ENCODE data around the gene PLD5.
"Not testable (repeated sequence)": the region's sequence is repeated elsewhere in the genome, so short reads cannot be mapped to it uniquely, and the experiment has no call there.

The PLD5 gene

DNA sequence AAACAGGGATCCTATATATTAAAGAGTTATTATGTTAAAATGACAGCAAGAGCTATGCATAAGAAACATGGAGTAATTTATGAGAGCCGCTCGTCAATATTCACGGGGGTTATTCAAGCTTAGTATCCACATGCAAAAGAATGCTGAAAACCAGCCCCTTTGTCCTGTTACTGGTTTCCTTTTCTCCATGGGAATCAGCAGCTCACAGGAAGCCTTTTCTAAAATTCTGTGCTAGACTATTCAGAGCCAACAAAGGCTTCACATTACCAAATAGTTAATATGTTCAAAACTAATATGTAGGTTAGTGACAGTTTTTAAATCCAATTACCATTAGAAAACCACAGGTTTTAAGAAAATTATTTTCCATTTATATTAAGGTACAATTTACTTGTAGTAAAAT, 300.0 kb downstream of the PLD5 start:
- Histone ChIP-seq H3K4me3 (no peak overlapping the region), H3K27ac (no peak overlapping the region)

DNA sequence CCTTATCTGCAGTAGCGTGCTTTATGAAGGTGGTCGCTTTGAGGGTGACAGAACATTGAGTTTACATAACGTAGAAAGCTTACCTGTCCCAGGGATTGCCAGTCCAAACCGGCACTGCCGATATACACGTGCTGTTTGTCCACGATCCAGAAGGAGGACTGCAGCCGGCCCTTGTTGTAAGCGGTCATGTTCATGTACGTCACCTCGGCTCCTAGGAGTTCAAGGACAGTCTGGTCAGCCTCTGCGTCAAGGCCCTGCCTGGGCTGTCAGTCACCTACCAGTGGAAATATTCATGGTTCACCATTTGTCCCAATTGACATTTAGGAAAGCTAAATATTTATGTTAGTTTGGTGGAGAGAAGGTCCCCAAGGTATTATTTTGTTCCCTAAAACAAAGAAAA, 304.6 kb downstream of the PLD5 start:
- no peak overlapping the region for H3K27ac ChIP-seq
- H3K4me3 ChIP-seq: no peak overlapping the region

DNA sequence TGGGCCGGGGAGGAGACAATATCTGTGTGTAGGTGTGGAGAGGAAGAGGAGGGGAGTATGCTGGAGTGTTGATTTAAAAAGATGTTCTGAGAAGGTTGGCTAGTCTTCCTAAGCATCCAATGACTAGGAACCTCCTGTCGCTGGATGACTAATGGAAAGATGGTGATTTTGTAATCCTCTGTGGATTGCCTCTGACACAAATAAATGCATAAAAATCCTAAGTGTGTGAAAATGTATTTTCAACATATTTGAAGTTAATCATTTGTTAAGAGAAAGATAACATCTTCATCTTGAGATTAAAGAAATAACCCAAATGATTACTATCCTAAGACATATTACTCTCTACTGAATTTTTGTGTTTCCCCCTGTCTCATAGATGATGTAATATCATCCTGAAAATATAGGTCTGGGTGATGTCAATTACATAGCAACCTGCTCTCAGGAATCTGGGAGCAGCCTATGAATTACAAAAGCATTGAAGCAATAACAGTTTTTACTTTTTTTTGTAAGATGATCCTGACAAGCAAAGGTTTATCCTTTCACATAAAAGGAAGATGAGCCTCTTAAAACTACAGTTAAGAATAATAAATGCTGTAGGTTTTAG, 305.1 kb downstream of the PLD5 start:
- H3K4me3 ChIP-seq: no peak overlapping the region
- H3K27ac ChIP-seq: no peak overlapping the region

DNA sequence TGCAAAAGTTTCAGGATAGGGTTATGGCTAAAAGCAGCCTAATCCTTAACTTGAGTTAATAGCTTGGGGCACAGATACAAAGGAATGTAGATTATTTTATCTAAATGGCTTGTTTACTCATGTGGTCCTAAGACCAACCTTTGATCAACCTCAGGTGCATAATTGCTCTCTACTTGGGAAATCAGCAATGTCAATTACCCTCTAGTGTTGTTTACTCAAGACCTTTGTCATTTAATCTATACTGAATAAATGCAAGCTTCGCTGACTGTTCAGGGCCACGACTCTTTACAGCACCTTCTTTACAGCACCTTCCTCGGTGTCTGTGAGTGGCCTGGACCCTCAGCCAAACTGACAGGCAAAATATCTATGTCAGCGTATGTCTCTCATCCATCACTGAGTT, 308.1 kb downstream of the PLD5 start:
- Histone ChIP-seq H3K27ac (no peak overlapping the region), H3K4me3 (no peak overlapping the region)

DNA sequence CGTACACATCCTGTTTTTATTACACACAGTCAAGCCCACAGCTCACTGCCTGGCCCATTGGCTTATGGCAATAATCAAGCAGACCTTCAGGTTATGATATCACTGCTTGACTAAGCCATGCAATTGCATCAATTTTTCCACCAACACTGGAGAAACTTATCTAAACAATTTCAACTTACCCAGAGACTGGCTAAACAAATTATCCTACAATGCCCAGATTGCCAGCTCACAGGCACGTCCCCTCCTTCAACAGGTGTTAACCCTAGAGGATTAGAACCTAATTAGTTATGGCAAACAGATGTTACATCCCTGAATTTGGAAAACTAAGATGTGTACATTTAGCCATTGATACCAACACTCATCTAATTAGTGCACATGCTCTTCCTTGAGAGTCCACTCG, 310.0 kb downstream of the PLD5 start:
- not testable (repeated sequence) for H3K27ac ChIP-seq, H3K4me3 ChIP-seq

DNA sequence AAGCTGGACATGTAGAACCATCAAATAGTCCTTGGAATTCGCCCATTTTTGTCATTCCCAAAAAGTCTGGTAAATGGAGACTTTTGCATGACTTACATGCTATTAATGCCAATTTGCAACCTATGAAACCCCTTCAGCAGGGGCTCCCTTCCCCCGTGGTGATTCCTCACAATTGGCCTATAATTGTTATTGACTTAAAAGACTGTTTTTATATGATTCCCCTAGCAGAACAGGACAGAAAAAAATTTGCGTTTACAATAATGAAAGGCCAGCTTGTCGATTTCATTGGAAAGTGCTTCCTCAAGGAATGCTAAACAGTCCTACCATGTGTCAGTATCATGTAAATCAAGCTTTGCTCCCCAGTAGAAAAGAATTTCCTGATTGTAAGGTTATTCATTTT, 311.5 kb downstream of the PLD5 start:
- H3K27ac ChIP-seq, H3K4me3 ChIP-seq: not testable (repeated sequence)

DNA sequence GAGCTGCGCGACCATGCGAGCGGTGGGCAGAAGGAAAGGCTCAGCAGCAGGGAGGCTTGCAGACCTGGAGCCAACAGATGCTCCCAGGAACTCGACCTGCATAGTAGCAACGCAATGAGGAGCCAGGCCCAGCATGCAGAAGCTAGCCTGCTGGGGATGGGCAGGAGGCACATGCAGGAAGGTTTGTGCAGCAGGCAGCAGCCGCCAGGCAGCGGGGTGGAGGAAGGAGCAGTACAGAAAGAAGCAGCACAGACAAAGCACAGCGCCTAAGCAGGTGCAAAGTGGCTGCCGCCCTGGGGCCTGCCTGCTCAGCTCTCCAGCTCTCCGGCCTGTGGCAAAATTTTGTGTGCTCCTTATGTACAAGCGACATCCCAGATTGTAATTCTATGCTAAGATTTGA, 312.1 kb downstream of the PLD5 start:
- Histone ChIP-seq H3K27ac (no peak overlapping the region), H3K4me3 (no peak overlapping the region)

DNA sequence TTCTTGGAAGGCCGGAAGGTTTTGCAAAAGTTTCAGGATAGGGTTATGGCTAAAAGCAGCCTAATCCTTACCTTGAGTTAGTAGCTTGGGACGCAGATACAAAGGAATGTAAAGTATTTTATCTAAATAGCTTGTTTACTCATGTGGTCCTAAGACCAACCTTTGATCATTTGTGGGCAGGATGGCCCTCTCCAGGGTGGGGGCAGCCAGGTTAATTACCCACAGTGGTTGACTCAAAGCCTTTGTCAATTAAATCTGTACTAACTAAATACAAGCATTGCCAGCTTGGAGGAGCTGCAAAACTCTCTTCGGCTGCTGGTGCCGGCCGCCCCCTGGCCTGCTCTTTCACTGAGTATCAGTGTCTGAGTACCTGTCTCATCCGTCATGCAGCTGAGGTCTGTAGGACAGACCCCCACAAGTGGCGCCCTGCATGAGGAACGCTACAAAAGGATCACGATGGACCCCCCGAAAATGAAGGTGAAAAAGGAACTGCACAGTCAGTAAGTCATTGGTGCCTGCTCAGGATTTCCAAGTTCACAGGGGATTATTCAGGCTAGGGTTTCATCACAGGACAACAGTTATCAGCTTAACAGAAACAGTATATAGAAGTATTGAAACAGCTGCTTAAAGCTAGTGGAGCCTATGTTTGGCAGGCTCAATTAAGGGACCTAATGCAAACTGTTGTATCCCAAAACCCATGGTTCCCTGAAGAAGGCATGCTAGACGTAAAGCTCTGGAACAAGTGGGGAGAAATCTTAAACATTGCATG, 313.1 kb downstream of the PLD5 start:
- H3K27ac ChIP-seq: no peak overlapping the region
- H3K4me3 ChIP-seq: no peak overlapping the region

DNA sequence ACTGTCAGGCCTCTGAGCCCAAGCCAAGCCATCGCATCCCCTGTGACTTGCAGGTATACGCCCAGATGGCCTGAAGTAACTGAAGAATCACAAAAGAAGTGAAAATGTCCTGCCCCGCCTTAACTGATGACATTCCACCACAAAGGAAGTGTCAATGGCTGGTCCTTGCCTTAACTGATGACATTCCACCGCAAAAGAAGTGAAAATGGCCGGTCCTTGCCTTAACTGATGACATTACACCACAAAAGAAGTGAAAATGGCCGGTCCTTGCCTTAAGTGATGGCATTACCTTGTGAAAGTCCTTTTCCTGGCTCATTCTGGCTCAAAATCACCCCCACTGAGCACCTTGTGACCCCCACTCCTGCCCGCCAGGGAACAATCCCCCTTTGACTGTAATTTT, 314.2 kb downstream of the PLD5 start:
- not testable (repeated sequence) for H3K27ac ChIP-seq, H3K4me3 ChIP-seq

DNA sequence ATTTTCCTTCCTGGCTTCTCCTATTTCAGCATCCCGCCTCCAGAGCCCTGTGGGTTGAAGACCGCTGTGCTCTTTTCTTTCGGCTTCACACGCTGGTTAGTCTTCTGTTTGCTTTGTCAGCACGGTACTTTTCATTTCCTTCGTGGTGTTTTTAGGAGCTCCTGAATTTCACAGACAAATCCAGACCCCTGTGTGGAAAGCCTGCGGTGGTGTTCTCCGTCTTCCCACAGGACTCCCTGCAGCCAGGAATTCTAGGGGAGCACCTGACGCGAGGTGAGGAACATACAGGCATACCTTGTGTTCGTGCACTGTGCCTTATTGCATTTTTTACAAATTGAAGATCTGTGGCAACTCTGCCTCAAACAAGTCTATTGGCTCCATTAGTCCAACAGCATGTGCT, 315.4 kb downstream of the PLD5 start:
- Histone ChIP-seq H3K4me3 (no peak overlapping the region), H3K27ac (no peak overlapping the region)

DNA sequence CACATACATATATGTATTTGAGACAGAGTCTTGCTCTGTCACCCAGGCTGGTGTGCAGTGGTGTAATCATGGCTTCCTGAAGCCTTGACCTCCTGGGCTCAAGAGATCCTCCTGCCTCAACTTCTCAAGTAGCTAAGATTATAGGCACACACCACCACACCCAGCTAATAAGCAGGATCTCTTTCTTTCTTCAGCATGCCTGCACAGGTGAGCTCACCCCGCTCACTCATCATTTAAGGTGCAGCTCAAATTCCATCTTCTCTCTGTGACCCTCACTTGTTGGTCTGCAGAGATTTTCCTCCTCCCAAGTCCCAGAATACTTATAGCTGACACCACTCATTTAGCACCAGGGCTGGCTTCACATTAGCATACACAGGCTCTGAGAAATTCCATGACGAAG, 316.5 kb downstream of the PLD5 start:
- no peak overlapping the region for H3K4me3 ChIP-seq
- H3K27ac ChIP-seq: no peak overlapping the region

DNA sequence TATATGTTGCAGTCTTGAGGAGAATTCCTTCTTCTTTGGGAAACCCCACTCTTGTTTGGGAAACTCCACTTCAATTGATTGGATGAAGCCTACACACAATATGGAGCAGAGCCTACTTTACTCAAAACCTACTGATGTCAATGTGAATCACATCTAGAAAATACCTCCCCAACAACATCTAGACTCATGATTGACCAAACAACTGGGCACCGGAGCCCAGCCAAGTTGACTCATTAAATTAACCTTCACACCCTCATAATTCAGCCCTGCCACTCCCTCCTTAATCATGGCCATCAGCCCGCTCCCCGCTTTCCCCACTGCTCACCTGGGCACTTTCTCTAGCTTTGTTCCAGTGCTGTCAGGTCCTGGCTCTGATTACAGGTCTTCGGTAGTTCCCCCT, 317.5 kb downstream of the PLD5 start:
- H3K4me3 ChIP-seq: no peak overlapping the region
- H3K27ac ChIP-seq: no peak overlapping the region

DNA sequence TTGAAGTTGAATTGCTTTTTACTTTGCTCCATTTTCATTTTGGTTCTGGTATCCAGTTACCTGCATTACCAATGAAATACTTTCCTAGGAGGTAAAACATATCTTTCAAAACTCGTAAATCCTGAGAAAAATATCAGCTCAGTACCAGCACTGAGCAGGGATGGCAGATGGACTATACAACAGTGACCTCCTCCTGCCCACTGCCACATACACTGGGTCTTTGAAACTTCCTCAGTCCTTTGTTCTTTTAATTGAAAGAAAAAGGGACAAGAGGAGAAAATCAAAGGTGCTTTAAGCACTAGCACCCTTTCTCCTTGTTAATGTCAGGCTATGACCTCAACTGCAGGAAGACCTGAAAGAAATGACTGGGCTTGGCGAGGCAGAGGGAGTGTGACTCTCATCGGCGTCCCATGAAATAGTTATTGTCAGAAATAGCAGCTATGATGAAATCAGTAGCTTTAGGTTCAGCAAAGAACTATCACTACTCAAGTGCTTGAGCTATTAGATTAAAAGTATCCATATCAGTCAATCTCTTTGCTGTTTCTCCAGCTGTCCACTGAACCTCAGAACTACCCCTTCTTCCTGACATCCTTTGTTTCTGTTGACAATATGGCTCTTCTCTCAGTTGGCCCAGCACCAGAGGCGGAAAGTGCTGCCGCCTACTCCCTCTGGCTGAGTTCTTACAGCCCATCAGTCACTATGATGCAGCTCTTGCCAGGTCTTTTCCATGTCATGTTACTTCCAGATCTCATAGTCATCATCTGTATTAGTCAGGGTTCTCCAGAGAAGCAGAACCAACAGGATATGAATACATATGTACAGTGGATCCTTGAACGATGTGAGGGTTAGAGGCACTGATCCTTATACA, 318.6 kb downstream of the PLD5 start:
- peak overlapping the region in 2 of 21 experiments; percentile 27 to 31 for H3K27ac ChIP-seq
- H3K4me3 ChIP-seq: no peak overlapping the region

DNA sequence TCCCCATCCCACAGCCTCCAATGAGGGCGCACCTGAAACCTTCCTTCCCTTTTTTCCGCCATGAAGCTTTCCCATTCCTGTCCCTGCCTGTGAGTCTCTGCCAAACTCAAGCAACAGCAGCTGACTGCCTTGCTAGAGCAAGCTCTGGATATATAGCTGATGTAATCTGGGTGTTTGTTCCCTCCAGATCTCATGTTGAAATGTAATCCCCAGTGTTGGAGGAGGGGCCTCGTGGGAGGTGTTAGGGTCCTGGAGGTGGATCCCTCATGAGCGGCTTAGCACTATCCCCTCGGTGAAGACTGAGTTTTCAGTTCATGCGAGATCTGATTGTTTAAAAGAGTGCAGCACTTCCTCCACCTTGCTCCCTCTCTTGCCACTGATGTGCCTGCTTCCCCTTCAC, 321.2 kb downstream of the PLD5 start:
- Histone ChIP-seq H3K4me3 (no peak overlapping the region), H3K27ac (no peak overlapping the region)

DNA sequence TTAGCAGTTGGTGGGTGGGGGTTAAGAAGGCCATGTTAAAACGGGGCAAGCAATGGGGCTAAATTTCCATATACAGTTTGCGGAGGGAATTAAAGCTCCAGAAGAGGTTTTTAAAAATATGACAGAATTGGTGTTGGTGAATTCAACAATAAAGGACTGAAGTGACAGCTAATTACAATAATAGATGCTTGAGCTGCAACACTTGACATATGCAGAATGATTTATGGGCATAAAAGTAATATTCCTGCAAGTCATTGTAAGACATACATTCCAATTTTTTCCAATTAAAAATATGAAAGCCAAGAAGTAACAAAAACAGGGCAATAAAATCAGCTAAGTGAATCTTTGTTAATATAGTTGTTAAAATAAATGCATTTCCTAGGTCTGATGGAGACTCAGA, 323.4 kb downstream of the PLD5 start:
- no peak overlapping the region for H3K4me3 ChIP-seq
- no peak overlapping the region for H3K27ac ChIP-seq

DNA sequence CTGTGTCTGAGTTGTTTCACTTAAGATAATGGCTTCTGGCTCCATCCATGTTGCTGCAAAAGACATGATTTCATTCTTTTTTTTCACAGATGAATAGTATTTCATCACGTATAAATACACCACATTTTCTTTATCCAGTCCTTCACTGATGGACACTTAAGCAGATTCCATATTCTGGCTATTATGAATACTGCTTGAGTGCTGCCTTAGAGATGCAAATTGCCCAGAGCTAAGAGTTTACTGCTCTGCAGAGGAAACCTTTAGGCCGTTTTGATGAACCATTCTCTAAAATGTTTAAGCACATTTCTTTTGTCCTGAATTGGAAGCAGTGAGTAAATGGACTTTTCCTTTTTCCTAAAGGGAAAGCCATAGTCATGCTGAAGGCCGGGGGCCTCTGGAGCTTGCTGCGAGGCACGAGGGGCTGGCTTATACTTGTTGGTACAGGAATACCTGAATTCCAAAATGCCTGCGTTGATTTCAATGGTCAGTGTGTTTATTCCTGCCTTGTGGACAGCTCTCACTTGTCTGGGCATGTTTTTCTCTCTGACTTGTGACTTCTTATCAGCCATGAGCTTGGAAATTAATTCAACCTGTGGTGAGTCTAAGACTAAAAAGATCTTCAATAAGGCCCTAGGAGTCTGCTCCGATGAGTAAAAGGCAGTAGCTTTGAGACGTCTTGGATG, 324.6 kb downstream of the PLD5 start:
- H3K4me3 ChIP-seq: no peak overlapping the region
- H3K27ac ChIP-seq: peak overlapping the region in 2 of 21 experiments; percentile 12 to 55

DNA sequence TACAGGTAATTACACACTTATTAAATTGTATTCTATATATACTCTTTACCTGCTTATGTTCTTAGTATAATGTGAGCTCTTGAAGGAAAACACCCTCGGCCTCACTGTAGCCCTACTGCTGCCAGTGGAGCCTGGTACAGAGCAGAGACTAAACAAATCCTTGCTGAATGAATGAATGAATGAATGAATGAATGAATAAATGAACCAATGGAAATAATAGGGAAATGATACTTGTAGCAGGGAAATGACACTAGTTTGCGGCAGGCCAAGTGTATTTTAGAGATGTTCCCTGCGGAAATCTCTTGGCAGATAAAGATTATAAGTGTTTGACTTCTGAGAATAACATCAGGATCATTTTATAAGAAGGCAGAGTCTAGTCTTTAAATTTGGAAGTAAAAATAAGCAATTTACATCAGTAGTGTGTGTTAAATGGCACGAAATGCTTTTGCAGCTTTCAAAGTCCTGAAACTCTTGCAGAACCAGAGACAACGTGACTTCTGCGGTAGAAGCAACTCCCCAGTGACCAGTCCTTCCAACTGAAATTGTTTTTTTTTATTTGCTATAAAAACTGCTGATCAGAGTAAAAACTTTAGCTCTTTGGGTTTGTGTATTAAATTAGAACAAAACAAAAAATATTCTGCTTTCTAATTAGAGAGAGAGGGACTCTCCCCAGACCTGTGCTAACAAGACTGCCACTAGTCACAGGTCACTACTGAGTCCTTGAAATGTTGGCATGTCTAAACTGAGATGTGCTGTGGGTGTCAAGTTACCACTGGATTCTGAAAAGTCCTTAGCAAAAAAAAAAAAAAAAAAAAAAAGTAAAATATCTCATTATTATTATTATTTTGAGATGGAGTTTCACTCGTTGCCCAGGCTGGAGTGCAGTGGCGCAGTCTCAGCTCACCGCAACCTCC, 326.3 kb downstream of the PLD5 start:
- H3K27ac ChIP-seq: no peak overlapping the region
- H3K4me3 ChIP-seq: no peak overlapping the region

DNA sequence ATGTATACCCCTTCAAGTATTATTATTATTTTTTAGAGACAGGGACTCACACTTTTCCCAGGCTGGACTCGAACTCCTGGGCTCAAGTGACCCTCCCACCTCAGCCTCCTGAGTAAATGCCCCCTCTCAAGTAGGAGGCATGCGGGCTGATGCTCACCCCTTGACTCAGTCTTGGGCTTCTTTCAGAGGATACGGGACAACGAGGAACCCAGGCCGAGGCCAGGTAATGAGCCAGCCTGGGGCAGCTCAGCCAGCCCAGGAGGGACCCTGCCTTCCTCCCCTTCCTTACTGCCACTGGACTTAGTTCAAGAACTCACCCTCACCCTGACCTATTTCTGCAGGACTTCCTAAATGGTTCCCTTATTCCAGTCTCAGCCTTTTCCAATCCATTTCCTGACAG, 327.6 kb downstream of the PLD5 start:
- no peak overlapping the region for H3K27ac ChIP-seq
- H3K4me3 ChIP-seq: no peak overlapping the region

DNA sequence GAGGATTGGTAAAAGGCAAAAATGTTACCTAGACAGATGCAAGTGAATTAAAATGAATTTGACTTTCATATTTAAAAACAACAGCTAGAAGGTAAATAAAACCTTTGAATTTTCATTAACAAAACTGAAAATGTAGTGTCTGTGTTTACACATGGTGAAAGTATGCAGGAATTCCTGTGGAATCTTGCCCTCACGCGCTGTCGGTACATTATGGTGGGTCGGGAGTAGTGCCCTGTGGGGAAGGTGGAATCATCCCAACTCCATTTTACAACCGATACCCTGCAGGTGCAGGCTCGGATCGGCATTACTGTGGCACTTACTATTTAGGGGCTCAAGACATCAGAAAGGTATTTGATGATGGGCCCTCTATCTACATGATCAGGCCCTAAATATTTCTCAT, 328.4 kb downstream of the PLD5 start:
- no peak overlapping the region for H3K27ac ChIP-seq
- H3K4me3 ChIP-seq: no peak overlapping the region
